Uterus (tissue), 2 donors: ENCODE data around the gene YWHAB.

Experiments used
- POLR2A ChIP-seq, 2 donors: fragments of 450-650 bp; IDR thresholded peaks; one replicate each; pipeline ENCODE4 v1.6.1; 2016; ENCODE audit warnings: antibody characterized with exemption in 2 of 2, mild to moderate bottlenecking in 1 of 2, moderate library complexity in 1 of 2
- TF ChIP-seq, protein P1 (sequence below), 4 experiments: fragments of 200-600 bp in 2 of 4; fragments of 450-650 bp in 2 of 4; sonication (generic) in 2 of 4; IDR thresholded peaks; one replicate each; pipeline ENCODE4 v1.5.1; 2016 to 2019; ENCODE audit warnings: antibody characterized with exemption in 4 of 4, mild to moderate bottlenecking in 2 of 4, moderate library complexity in 1 of 4

DNA sequence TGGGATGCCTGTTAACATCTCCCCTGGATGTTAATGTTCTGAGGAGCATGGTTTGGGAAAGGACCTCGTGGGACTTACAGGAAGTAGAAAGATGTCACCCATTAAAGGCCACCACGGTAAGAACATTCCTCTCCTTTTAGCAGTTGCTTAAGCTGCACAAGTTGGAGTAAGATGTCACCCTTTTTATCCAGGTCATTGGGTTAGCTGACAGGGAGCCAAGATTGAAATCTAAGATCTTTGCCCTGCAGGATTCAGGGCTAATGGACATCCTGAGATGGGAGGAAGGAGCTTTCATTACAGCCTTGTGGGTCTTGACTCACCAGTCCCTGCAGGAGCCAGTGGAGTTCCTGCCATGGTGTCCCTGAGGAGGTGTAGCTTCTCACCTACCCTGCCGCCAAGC is 46.4 kb downstream of the YWHAB start:
- TF ChIP-seq, protein P1, sequence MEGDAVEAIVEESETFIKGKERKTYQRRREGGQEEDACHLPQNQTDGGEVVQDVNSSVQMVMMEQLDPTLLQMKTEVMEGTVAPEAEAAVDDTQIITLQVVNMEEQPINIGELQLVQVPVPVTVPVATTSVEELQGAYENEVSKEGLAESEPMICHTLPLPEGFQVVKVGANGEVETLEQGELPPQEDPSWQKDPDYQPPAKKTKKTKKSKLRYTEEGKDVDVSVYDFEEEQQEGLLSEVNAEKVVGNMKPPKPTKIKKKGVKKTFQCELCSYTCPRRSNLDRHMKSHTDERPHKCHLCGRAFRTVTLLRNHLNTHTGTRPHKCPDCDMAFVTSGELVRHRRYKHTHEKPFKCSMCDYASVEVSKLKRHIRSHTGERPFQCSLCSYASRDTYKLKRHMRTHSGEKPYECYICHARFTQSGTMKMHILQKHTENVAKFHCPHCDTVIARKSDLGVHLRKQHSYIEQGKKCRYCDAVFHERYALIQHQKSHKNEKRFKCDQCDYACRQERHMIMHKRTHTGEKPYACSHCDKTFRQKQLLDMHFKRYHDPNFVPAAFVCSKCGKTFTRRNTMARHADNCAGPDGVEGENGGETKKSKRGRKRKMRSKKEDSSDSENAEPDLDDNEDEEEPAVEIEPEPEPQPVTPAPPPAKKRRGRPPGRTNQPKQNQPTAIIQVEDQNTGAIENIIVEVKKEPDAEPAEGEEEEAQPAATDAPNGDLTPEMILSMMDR (IDR thresholded peaks at IDR 0.05), result no peak
- no peak for TF ChIP-seq POLR2A (IDR thresholded peaks at IDR 0.05)
